ENCODE measurements around the gene ONECUT3. TPM values are rescaled to one million over a fixed set of nuclear protein-coding genes. Genes with fewer than 3 reads are reported as not detected.
A peak's percentile ranks its signal among the peaks of the same experiment; 100 is the strongest.

ONECUT3 gene
- total RNA-seq, 2 experiments from 2014 or later: not detected

DNA sequence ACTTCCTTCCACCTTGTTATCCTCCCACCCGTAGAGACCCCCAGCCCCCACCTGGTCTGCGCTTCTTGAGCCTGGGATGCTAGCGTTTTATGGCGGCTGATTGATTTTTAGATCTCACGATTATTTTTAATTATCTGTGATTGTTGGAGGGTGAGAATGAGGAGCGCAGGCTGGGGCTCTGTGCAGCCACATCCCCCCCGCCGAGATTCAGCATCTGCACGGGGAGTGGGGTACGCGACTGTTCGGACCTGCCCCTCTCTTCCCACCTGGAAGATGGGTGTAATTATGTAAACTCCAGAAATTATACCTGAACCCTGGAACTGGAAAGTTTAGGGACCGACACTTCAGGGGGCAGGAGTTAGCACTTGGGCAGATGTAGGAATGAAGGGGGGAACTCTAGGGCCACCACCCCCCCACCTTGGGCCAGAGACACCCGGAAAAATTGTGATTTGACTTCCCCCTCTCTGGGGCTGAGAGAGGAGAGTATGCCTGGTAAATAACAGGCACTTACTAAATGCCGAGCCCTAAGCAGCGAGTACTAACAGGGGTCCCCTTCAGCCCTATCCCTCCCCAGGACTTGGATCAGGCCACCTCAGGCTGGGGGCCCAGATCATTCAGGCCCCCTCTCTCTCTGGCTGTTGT is 1.8 kb upstream of the ONECUT3 start:
- Mint-ChIP-seq H3K36me3 (ENCODE audit: low read depth) (no peaks in the 10 kb centered on the region), H3K4me1 (ENCODE audit: low read depth) (peaks cover 14% of the 10 kb centered on the region), H3K27ac (no peak overlapping the region), H3K27me3 (peaks cover 57% of the 10 kb centered on the region), H3K4me3 (no peak overlapping the region), H3K9me3 (no peaks in the 10 kb centered on the region)
- ChIA-PET POLR2A (no interaction called here), CTCF (interaction anchor here (0.6 to 1.2 kb wide), 2 partner anchors 75 to 206 kb away, joined by 3 to 4 read pairs; no protein-coding TSS in a partner anchor)
- TF ChIP-seq, protein P1, sequence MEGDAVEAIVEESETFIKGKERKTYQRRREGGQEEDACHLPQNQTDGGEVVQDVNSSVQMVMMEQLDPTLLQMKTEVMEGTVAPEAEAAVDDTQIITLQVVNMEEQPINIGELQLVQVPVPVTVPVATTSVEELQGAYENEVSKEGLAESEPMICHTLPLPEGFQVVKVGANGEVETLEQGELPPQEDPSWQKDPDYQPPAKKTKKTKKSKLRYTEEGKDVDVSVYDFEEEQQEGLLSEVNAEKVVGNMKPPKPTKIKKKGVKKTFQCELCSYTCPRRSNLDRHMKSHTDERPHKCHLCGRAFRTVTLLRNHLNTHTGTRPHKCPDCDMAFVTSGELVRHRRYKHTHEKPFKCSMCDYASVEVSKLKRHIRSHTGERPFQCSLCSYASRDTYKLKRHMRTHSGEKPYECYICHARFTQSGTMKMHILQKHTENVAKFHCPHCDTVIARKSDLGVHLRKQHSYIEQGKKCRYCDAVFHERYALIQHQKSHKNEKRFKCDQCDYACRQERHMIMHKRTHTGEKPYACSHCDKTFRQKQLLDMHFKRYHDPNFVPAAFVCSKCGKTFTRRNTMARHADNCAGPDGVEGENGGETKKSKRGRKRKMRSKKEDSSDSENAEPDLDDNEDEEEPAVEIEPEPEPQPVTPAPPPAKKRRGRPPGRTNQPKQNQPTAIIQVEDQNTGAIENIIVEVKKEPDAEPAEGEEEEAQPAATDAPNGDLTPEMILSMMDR (IDR thresholded peaks at IDR 0.05): no peak
- intact Hi-C loops (cut with micrococcal nuclease): no loop called here
- ATAC-seq (no peak), DNase-seq (no peak)

DNA sequence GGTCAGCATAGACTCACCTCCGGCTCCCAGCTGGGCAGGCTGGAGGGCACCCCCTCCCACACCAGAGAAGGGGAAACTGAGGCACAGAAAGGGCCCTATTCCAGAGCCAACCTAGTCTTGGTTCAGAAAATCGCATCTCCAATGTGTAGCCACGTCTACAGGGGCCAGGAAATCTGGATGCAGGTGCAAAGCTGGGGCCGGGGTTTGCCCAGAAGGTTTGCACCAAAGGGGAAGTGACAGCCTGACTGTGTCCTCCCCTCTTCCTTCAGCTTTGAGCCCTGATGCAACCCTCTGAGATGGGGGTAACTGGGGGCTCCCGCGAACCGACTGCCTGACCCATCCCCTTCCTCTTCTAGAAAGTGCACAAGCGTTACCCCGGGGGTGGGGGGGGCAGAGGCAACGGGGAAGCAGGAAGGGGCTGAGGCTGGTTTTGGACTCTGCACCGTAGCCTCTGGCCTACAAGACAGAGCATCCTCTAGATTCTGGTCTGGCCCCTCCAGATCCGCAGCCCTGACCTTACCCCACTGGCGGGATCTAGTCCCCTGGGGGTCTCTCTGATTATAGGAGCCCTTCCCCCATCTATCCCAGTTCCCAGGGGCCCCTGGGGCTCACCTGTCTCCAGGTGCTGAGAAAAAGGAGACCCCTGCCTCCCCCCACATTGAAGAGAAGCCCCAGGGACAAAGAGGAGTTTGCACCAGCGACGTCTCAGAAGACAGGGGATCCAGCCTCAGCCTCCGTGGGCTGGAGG is 1.1 kb upstream of the ONECUT3 start:
- Mint-ChIP-seq H3K9me3 (no peaks in the 10 kb centered on the region), H3K4me3 (no peak overlapping the region), H3K4me1 (ENCODE audit: low read depth) (peaks cover 16% of the 10 kb centered on the region), H3K36me3 (ENCODE audit: low read depth) (no peaks in the 10 kb centered on the region), H3K27ac (no peak overlapping the region), H3K27me3 (peaks cover 57% of the 10 kb centered on the region)
- TF ChIP-seq, protein P1 (IDR thresholded peaks at IDR 0.05): no peak
- DNase-seq (no peak), ATAC-seq (no peak)
- intact Hi-C loops (cut with micrococcal nuclease): no loop called here
- POLR2A ChIA-PET: no interaction called here
- CTCF ChIA-PET: no interaction called here

GRCh38 chr19:1754018-1754635 is 821 bp downstream of the ONECUT3 start:
- TF ChIP-seq, protein P1 (IDR thresholded peaks at IDR 0.05): no peak
- POLR2A ChIA-PET: interaction anchor here (1.1 kb wide), 1 partner anchor 10 kb away, joined by 4 read pairs; no protein-coding TSS in a partner anchor
- Mint-ChIP-seq H3K27ac (no peak overlapping the region), H3K4me3 (no peak overlapping the region), H3K4me1 (ENCODE audit: low read depth) (peaks cover 9% of the 10 kb centered on the region), H3K9me3 (no peaks in the 10 kb centered on the region), H3K36me3 (ENCODE audit: low read depth) (no peaks in the 10 kb centered on the region), H3K27me3 (peaks cover 63% of the 10 kb centered on the region)
- intact Hi-C loops (cut with micrococcal nuclease): no loop called here
- ATAC-seq: no peak
- DNase-seq: no peak
- CTCF ChIA-PET: interaction anchor here (0.9 to 2.6 kb wide), 4 partner anchors 12 to 27 kb away, joined by 3 to 12 read pairs (median 4); no protein-coding TSS in a partner anchor

DNA sequence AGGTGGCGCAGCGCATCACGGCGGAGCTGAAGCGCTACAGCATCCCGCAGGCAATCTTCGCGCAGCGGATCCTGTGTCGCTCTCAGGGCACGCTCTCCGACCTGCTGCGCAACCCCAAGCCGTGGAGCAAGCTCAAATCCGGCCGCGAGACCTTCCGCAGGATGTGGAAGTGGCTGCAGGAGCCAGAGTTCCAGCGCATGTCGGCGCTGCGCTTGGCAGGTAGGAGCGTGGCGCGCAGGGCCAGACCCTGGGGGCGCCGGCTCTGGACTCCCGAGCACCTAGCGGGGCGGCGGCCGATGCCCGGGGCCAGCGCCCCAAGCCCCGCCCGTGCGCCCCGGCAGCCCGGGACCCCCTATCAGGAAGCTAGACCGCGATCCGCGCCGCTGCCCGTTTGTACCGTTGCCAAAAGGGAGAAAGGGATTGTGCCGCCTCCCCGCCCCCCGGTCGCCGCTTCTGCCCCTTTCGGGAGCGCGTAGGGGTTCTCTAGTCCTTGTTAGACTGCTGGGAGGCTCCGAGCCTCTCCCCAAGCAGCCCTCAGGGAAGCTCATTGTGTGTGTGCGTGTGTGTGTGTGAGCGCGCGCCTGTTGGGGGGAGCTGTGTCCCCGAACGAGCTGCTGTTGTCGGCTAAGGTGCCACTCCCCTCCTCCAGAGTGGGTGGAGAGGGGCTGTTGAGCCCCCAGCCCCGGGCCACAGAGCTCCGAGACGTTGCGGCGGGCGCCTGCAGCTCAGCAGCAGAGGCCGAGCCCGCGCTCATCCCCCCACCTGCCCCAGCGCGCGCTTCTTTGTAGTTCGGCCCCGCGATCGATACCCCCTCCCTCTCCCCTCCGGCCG is 1.5 kb downstream of the ONECUT3 start:
- ChIA-PET CTCF (interaction anchor here (0.9 to 2.6 kb wide), 5 partner anchors 11 to 83 kb away, joined by 3 to 12 read pairs (median 4); no protein-coding TSS in a partner anchor), POLR2A (interaction anchor here (1.1 kb wide), 1 partner anchor 9 kb away, joined by 4 read pairs; no protein-coding TSS in a partner anchor)
- H3K27me3 Mint-ChIP-seq: peaks cover 70% of the 10 kb centered on the region
- DNase-seq: peak; percentile 39
- H3K27ac Mint-ChIP-seq: no peak overlapping the region
- H3K36me3 Mint-ChIP-seq (ENCODE audit: low read depth): no peaks in the 10 kb centered on the region
- TF ChIP-seq, protein P1 (IDR thresholded peaks at IDR 0.05): no peak
- no peak for ATAC-seq
- H3K4me3 Mint-ChIP-seq: peak overlapping the region; percentile 32
- intact Hi-C loops (cut with micrococcal nuclease): no loop called here
- no peaks in the 10 kb centered on the region for H3K9me3 Mint-ChIP-seq
- H3K4me1 Mint-ChIP-seq (ENCODE audit: low read depth): peaks cover 9% of the 10 kb centered on the region
